ENCODE data around the gene ACTR3. TPM values are rescaled to one million over a fixed set of nuclear protein-coding genes. Genes with fewer than 3 reads are reported as not detected.

Gene ACTR3
- total RNA-seq, 1 donor from 2014 or later: 691 TPM

DNA sequence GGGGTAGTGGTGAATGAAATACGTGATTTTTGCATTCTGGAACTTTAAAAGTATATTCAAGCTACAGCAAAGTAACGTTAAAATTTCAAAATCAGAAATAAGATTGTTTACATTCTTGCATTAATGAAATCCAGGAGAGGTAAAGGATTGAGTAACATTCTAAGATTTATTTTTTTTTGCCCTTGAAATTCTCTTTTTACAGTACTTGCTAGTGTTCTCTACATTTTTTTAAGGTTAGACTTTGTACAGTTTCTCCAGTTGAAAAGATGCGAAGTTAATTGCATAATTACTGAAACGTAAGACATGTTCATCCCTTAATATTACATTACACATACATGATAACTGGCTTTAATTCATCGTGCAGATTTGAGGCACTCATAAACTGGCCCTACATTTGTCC, 74.5 kb downstream of the ACTR3 start:
- intact Hi-C loops (cut with micrococcal nuclease): loop anchor here (2.0 to 5.0 kb wide), 3 partner anchors 14 to 208 kb away; partner anchors contain the start of gene SLC35F5

DNA sequence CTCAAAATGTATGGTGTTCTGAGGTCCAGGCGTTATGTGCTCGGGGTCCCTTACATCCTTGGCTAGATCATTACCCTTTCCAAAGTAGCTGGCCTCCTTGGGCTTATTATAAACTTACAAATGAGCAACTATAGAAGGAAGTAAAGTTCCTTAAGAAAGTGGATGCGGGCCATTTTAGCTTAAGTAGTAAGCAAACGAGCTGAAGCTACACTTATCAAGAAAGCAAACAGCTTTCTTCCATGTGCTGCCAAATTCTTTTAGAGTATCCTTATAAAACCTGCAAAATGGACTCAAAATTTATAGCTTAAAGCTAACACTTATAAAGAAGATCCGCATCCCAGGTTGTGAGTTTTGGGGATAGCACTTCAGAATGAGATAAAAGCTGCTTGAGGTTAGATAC, 75.3 kb downstream of the ACTR3 start:
- intact Hi-C loops (cut with micrococcal nuclease): loop anchor here (1.0 to 2.0 kb wide), 3 partner anchors 11 to 208 kb away; partner anchors contain the start of gene SLC35F5

GRCh38 chr2:113965644-113966043, 75.8 kb downstream of the ACTR3 start:
- intact Hi-C loops (cut with micrococcal nuclease): loop anchor here (1.0 to 2.0 kb wide), 3 partner anchors 11 to 209 kb away; partner anchors contain the start of gene SLC35F5

DNA sequence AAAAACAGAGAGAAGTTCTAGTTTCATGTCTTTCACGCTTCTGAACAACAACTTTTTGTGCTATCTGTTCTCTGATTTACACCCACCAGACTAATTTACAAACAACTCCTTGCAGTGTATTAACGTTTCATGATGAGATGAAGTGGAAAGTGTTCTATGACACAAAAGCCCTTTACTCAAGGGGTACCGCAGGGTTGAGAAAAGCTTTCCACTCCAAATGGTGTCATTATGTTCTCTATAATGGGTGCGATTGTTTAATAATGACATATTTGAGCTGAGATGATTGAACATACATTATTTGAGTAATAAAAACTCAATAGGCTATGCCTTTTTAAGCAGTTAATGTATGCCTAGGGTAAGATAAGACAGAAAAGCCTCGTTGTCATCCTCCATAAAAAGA, 76.3 kb downstream of the ACTR3 start:
- intact Hi-C loops (cut with micrococcal nuclease): no loop called here

- intact Hi-C loops (cut with micrococcal nuclease): no loop called here
Observed at GRCh38 chr2:113966832-113967231, 76.9 kb downstream of the ACTR3 start.

GRCh38 chr2:113967272-113967671, 77.4 kb downstream of the ACTR3 start:
- intact Hi-C loops (cut with micrococcal nuclease): no loop called here

DNA sequence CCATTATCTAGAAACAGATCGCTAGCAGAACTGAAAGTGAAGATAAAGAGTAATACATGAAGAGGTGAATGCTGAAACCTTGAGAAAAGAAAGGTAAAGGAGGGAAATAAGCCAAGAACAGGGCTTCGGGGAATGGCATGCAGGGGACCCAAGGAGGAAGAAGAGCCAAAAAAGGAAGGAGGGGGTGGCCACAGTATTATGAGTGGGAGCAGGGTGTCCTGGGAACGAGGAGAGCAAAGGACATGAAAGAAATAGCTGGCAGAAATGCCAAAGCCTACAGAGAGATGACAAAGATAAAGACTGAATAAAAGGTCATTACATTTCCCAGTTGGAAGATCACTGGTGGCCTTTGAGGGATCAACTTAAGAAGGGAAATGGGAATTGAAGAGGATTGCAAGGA, 82.9 kb downstream of the ACTR3 start:
- intact Hi-C loops (cut with micrococcal nuclease): loop anchor here (10.0 kb wide), 1 partner anchor 368 kb away; no protein-coding TSS in a partner anchor

GRCh38 chr2:113973810-113974209, 83.9 kb downstream of the ACTR3 start:
- intact Hi-C loops (cut with micrococcal nuclease): loop anchor here (10.0 kb wide), 1 partner anchor 369 kb away; no protein-coding TSS in a partner anchor

GRCh38 chr2:113974727-113975126, 84.8 kb downstream of the ACTR3 start:
- intact Hi-C loops (cut with micrococcal nuclease): loop anchor here (10.0 kb wide), 1 partner anchor 370 kb away; no protein-coding TSS in a partner anchor

DNA sequence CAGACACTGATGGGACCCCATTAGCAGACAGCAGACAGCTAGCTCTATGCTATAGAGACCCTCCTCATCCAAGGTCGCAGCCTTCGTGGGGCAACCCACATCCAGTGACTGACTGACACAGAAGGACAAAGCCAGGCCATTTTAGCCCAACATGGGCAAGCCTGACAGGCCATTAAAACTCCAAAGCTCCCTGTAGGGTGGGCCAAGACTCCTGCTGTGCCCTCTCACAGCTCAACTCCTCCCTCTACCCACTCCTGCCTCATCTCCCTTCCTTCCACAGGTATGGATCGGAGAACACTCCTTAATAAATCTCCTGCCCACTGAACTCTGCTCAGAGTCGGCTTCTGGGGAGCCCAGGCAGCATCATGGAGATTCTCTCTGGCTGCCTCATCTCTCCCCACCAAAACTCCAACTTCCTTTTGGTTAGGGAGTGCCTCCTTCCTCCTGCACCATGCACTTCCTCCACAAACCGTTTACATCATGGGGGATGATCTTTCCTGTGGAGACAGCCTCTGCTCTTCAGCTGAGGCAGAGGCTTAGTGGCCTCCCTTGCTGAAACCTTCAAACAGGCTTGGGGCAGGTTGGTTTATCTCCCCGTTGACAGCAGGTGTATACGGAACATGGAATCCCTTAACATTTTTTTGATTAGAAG, 86.5 kb downstream of the ACTR3 start:
- intact Hi-C loops (cut with micrococcal nuclease): loop anchor here (10.0 kb wide), 1 partner anchor 372 kb away; no protein-coding TSS in a partner anchor

- intact Hi-C loops (cut with micrococcal nuclease): loop anchor here (10.0 kb wide), 1 partner anchor 372 kb away; no protein-coding TSS in a partner anchor
Observed at GRCh38 chr2:113977060-113977659, 87.3 kb downstream of the ACTR3 start.

GRCh38 chr2:113977660-113978523, 88.0 kb downstream of the ACTR3 start:
- intact Hi-C loops (cut with micrococcal nuclease): loop anchor here (10.0 kb wide), 1 partner anchor 373 kb away; no protein-coding TSS in a partner anchor

DNA sequence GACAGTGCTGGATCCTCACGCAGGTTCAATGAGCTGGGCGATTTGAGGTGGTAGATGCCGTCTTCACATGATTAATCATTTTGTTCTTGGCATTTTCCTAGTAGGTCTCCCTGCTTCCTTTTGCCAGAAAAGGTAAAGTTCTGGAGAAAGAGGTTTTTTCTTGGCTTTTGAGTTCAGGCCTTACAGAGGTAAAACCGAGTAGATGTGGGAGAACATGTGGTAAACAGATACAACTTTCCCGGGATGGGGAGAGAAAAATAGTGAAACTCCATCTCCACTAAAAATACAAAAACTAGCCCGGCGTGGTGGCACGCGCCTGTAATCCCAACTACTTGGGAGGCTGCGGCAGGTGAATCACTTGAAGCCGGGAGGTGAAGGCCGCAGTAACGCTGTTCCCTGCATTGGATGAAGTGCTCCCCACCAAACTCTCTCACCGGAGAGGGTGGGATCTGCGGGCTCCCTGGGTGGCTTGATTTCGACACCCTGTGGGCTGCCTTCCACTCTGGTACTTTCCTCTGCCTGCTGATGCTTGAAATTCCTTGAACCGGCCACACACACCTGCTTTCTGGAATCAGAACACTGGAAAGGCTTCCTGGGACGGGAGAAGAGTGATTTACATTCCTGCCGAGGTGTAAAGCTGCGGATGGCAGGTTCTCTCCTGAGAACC, 88.8 kb downstream of the ACTR3 start:
- intact Hi-C loops (cut with micrococcal nuclease): loop anchor here (10.0 kb wide), 1 partner anchor 374 kb away; no protein-coding TSS in a partner anchor

GRCh38 chr2:113979191-113980128, 89.6 kb downstream of the ACTR3 start:
- intact Hi-C loops (cut with micrococcal nuclease): loop anchor here (10.0 kb wide), 1 partner anchor 375 kb away; no protein-coding TSS in a partner anchor

DNA sequence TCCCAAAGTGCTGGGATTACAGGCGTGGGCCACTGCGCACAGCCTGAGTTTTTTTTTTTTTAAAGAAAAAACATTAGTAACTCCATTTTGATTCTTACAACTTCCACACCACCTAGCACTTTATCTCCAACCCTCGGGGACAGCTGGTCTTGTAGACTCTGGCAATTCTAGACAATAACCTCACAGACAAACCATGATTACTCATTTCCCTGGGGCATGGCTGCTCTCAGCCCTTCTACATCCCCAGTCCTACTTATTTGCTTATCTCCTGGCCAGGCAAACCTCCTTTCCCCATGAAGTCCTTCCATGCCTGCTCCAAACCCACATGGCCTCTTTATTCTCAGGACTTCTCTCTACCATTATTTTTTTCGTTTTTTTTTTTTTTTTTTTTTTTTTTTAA, 91.1 kb downstream of the ACTR3 start:
- intact Hi-C loops (cut with micrococcal nuclease): no loop called here

- intact Hi-C loops (cut with micrococcal nuclease): no loop called here
Observed at GRCh38 chr2:113981404-113982134, 91.7 kb downstream of the ACTR3 start.

DNA sequence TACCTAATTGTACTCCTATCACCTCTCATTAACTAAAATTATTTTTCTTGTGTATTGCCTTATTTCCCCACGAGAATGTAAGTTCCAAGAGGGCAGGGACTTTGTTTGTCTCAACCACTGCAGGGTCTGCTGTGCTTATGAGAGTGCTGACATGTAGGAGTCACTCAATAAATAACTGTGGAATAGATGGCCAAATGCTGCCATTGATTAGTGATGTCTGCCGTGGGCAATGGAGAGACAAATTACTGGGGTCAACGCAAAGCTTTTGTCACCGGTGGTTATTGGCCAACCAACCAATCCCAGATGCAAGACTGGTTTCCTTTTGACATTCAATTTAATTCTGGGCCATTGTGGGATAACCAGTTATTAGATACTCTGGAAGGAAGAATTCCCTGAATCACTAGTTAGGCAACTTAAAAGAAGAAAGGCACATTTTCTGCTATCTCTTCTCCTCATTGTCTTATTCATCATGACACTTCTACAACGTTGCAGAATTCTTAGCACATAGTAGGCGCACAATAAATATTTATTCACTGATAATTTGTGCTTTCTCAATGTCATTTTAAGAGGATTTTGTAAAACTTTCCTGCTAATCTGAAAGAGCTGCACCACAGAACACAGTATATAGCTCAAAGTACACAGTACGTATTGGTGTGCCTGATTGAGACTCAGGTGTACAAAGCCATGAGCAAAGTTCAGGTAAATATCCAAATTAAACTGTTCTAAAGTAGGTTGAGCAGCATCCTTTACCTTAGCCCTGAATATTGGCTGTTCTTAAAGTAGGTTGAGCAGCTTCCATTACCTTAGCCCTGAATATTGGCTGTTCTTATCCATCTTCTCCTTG, 95.9 kb downstream of the ACTR3 start:
- intact Hi-C loops (cut with micrococcal nuclease): no loop called here

DNA sequence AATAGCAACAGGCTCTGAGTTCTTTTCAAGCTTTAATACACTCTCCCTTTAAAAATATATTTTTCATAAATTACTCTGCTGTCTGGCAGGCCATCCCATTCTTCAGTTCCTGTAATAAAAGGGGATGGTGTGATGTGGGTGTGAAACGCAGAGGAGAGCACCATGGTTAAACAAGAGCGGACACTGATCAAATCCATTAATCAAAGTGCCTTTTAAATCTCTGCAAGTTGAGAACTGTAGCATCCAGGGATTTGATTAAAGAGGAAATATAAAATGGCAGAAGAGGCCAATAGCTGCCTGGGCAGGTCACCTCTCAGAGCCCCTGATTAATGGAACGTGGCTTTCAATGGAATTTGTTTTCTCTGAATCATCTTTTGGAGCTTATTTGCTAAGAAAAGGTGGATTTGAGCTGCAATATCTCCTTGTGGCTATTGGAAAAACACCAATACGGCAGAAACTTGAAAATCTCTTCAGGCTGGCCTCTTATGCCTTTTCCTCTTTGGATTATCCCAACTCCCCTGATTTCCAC, 96.9 kb downstream of the ACTR3 start:
- intact Hi-C loops (cut with micrococcal nuclease): no loop called here
